Stimulated activated CD4-positive, alpha-beta T cell treated with anti-CD3 and anti-CD28 coated beads, Interleukin-1b, Interleukin-23, amount 100 ng/mL, for 24 hours (primary cell): ENCODE data around the gene CD209.
"Not testable (repeated sequence)": the region's sequence is repeated elsewhere in the genome, so short reads cannot be mapped to it uniquely, and the experiment has no call there.

Source experiments
- DNase-seq, 4 experiments: peaks; one replicate each; pipeline ENCODE4 v3.0.0-alpha.2; 2020; ENCODE audit warnings: low read depth in 4 of 4, low spot score in 1 of 4

The CD209 gene

GRCh38 chr19:7769171-7769570, 21.8 kb upstream of the CD209 start:
- DNase-seq, result no peak

GRCh38 chr19:7767487-7767886, 20.2 kb upstream of the CD209 start:
- DNase-seq, result no peak

DNA sequence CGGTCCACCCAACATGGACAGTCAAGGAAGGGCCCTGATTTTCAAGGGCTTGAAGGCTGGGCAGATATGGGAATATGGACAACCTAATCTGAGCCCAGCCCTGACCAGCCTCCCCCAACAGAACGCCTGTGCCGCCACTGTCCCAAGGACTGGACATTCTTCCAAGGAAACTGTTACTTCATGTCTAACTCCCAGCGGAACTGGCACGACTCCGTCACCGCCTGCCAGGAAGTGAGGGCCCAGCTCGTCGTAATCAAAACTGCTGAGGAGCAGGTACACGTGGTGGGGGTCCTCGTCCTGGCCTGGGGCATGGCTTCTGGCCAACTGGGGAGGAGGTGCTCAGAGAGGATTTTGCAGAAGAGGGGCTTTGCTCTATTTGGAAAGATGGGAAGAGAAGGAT, 19.2 kb upstream of the CD209 start:
- no peak for DNase-seq

GRCh38 chr19:7765043-7765442, 17.7 kb upstream of the CD209 start:
- DNase-seq, result not testable (repeated sequence)

- DNase-seq, result not testable (repeated sequence)
Observed at GRCh38 chr19:7764157-7764556, 16.8 kb upstream of the CD209 start.

GRCh38 chr19:7763696-7764095, 16.4 kb upstream of the CD209 start:
- DNase-seq, result no peak

DNA sequence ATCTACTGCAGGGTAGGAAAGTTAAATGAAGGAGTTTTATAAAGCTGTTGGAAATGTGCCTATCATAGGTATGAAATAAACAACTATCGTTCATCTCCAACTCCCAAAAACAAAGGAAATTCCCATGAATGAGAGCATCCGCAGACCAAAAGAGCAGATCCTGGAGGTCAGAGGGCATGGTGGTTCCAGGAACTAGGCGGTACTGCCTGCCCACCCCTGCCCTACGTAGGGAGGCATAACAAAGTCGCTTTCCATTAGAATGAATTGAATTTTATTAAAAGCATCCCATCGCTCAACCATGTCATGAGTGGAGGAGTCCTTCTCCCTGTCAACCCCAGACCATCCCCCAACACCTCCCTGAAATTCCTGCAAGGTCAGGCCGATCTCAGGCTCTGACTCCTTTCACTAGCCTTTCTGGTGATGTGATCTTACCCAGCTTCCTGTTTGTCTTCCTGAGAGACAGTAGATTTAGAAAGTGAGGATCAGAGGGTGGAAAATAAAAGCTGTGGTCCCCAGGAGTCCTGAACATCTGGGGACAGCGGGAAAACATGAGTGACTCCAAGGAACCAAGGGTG, 15.5 kb upstream of the CD209 start, which contains the start of gene CLEC4M:
Gene CLEC4M, plus strand, starts transcription at position 525 of the 575 bp plus-strand sequence. Its CDS starts 24 bp downstream, at position 549.
- DNase-seq, result no peak

DNA sequence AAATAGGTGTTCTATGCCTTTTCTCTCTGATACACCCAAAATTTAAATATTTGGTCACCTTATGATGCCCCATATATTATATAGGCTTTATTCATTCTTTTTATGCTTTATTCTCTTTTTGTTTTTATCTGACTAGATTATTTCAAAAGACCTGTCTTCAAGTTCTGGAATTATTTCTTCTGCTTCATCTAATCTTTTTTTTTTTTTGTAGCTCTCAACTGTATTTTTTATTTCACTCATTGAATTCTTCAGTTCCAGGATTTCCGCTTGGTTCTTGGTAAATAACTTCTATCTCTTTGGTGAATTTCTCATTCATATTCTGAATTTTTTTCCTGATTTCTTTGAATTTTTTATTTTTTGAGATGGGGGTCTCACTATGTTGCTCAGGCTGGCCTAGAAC, 11.8 kb upstream of the CD209 start:
- DNase-seq, result no peak

GRCh38 chr19:7757358-7757757, 10.0 kb upstream of the CD209 start:
- no peak for DNase-seq

DNA sequence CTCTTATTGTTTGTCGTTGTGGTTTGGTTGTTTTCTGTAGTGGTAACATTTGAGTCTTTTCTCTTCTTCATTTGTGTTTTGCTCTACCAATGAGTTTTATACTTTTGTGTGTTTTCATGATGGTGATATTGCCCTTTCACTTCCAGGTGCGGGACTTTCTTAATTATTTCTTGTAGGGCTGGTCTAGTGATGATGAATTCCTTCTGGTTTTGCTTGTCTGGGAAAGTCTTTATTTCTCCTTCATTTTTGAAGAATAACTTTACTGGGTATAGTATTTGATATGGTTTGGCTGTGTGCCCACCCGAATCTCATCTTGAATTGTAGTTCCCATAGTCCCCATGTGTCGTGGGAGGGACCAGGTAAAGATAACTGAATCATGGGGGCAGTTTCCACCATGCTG, 8.9 kb upstream of the CD209 start:
- no peak for DNase-seq

DNA sequence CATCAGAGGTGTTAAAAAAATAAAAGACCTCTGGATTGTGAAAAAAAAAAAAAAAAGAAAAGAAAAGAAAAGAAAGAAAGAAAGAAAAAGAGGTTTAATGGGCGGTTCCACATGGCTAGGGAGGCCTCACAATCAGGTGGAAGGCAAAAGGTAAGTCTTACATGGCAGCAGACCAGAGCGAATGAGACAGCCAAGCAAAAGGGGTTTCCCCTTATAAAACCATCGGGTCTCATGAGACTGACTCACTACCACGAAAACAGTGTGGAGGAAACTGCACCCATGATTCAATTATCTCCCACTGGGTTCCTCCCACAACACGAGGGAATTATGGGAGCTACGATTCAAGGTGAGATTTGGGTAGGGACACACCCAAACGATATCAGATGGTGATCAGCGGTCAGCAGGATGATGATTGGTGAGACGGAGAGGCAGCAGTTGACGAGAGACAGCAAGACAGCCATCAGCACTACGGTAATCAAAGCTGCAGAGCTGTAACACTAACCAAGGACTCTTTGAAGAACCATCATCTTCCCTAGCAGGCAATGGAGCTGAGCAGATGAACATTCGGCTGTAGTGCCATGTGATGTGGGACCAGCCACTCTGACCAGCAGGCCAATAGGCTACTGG, 3.9 kb upstream of the CD209 start:
- DNase-seq, result peak in 1 of 4 experiments; percentile 34

- DNase-seq, result no peak
Observed at GRCh38 chr19:7748756-7749155, 1.4 kb upstream of the CD209 start.

DNA sequence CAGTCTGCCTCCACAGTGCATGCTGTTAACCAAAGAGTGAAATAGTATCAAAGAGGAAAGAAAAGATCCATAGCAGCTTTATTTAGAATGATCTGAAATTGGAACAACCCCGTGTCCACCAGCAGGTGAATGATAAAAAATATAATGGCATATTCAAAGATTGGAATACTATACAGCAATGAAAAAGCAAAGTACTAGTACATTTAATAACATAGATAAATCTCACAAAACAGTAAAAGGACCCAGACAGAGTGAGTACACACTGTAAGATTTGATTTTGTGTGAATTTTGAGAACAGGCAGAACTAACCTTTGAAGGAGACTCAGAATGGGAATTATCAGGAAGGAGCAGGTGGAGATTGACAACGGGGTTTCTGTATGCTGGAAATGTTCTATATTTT, 837 bp upstream of the CD209 start:
- DNase-seq, result no peak

GRCh38 chr19:7746306-7746705, 1.0 kb downstream of the CD209 start:
- DNase-seq, result not testable (repeated sequence)

- no peak for DNase-seq
Observed at GRCh38 chr19:7744871-7745650, 2.3 kb downstream of the CD209 start.

GRCh38 chr19:7744199-7744786, 3.0 kb downstream of the CD209 start:
- no peak for DNase-seq

DNA sequence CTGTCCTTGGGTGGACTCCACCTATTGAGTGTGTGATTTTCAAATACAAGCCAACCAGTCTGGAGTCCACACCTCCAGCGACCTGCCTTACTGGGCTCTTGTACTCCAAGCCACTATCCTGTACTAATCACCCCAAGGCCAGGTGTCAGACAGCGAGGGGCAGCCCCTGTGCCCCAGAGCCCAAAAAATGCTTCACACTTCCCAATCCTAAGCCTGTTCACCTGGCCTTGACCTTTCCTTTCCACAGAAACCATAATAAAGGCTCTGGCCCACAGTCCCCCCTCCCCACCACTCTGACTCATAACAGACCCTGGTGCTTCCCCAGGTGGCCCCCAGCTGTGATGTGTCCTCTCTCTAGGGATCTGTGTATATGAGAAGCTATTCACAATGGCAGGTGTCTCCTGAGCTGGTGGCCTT, 3.9 kb downstream of the CD209 start:
- DNase-seq, result peak in 1 of 4 experiments; percentile 31

DNA sequence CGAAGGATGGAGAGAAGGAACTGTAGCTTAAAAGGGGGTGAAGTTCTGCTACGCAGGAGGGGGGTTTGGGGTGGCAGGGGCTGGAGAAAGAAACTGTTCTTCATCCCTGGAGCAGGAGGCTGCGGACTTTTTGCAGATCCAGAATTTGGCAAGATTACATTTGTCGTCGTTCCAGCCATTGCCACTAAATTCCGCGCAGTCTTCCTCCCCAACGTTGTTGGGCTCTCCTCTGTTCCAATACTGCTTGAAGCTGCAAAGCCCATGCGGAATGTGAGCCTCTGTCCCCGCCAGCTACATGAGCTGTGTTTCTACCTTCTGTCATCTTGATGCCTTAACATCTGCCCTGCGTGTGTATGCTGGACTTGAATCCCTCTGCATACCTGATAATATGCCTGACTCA, 4.3 kb downstream of the CD209 start:
- no peak for DNase-seq

DNA sequence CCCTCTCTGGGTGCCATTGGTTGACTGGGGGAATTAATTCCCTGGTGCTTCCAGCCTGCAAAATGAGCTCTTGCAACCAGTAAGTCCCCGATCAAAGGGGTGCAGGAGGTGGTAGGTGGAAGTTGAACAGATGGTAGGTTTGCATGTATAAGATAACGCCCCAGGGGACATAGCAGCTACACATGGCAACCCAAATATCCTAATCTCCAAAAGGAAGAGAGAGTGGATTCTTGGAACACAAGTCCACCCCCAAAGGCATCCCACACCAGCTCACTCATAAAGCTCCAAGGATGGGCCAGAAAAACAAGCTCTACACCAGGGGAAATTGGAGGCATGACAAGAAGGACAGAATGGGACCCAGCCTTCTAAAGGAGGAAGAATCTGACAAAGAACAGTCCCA, 4.8 kb downstream of the CD209 start:
- DNase-seq, result no peak

DNA sequence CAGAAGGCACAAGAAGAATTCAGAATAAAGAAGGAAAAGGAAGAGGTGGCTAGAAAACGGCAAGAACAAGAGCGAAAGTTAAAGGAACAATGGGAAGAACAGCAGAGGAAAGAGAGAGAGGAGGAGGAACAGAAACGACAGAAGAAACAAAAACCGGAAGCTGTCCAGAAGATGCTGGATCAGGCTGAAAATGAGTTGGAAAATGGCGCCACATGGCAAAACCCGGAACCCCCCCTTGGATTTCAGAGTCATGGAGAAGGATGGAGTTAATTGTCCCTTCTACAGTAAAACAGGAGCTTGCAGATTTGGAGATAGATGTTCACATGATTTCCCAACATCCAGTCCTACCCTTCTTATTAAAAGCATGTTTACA, 6.7 kb downstream of the CD209 start:
- no peak for DNase-seq

DNA sequence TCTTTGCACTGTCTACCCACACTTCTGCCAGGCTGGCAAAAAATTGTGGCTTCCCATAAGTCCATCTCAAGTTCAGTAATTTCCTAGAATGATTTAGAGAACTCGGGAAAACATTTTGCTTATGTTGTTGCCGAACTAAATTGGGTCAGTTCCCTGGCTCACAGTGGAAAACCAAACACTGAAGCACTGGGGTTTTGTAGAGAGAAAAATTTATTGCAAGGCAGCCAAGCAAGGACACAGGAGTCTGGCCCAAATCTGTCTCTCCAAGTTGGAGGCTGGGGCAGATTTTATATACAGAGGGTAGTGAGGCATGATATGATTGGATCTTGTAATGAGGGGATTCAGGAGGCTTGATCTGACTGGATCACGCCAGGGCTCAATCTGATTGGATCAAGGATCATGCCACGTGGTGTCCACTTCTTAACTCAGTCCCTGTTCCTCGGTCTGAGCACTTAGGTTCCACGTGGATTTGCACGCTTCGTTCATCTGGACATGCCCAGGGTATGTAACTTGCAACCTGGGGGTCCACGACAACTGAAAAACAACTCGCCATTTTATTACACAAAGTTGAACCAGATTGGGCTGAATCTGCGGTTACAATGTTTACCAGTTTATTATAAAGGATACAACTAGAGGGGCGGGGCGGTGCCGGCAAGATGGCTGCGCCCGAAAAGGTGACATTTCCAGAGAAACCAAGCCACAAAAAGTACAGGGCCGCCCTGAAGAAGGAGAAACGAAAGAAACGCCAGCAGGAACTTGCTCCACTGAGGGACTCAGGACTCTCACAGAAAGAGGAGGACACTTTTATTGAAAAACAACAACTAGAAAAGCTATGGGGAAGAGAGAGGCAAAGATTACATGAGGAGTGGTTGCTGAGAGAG, 7.3 kb downstream of the CD209 start:
- no peak for DNase-seq
